GM12865 (cell line): ENCODE results near the gene BANP.
"Not testable (repeated sequence)": the region's sequence is repeated elsewhere in the genome, so short reads cannot be mapped to it uniquely, and the experiment has no call there.

Experiments used
- DNase-seq: peaks from one replicate; pipeline ENCODE4 v3.0.0; 2010; ENCODE audit warnings: low read depth
- H3K4me3 ChIP-seq: 2 replicates; pipeline ENCODE4 v1.5.1; 2011; ENCODE audit warnings: mild to moderate bottlenecking, low read depth, low read length, control low read depth
- TF ChIP-seq, protein P1 (sequence below): IDR thresholded peaks from 2 replicates; pipeline ENCODE4 v1.5.1; 2011; ENCODE audit warnings: low read length, control low read depth, low read depth, inconsistent platforms; ENCODE audit not compliant: insufficient read depth; ENCODE audit errors: missing control alignments

Gene BANP, protein sequence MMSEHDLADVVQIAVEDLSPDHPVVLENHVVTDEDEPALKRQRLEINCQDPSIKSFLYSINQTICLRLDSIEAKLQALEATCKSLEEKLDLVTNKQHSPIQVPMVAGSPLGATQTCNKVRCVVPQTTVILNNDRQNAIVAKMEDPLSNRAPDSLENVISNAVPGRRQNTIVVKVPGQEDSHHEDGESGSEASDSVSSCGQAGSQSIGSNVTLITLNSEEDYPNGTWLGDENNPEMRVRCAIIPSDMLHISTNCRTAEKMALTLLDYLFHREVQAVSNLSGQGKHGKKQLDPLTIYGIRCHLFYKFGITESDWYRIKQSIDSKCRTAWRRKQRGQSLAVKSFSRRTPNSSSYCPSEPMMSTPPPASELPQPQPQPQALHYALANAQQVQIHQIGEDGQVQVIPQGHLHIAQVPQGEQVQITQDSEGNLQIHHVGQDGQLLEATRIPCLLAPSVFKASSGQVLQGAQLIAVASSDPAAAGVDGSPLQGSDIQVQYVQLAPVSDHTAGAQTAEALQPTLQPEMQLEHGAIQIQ

DNA sequence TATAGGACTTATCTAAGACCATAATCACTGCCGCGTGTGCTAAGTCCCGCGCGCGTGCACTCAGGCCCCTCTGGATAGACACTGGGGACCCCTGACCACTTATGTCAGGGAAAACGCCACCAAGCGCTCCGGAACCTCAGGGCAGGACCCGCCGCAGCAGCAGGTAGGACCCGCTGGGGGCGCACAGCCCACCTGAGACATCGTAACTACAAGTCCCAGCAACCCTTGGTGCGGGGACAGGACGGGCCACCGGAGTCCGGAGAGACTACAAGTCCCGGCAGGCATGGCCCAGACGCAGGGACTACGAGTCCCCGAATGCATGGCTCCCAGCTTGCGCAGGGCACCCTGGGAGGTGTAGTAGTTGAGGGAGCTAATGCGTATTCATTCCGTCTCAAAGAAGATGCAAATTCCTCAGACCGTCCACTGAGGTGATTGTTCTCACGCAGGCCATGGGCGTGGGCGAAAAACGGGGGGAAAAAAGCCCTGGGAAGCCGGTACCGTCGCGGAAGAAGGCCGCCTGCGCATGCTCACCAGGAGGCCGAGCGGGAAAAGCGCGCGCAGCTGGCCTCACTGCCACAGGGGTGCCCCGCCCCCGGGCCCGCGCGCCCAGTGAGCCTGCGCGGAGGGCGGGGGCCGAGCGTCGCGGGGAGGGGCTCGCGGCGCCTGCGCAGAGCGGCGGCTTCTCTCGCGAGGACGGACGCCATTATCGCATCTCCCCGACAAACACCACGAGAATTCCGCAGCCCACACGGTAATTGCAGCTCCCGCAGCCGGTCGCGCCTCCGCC, at the start of gene BANP:
Gene BANP (plus strand): TSS at position 670 of the 787 bp plus-strand sequence. CDS start 23,682 bp downstream, outside the sequence.
- TF ChIP-seq, protein P1, sequence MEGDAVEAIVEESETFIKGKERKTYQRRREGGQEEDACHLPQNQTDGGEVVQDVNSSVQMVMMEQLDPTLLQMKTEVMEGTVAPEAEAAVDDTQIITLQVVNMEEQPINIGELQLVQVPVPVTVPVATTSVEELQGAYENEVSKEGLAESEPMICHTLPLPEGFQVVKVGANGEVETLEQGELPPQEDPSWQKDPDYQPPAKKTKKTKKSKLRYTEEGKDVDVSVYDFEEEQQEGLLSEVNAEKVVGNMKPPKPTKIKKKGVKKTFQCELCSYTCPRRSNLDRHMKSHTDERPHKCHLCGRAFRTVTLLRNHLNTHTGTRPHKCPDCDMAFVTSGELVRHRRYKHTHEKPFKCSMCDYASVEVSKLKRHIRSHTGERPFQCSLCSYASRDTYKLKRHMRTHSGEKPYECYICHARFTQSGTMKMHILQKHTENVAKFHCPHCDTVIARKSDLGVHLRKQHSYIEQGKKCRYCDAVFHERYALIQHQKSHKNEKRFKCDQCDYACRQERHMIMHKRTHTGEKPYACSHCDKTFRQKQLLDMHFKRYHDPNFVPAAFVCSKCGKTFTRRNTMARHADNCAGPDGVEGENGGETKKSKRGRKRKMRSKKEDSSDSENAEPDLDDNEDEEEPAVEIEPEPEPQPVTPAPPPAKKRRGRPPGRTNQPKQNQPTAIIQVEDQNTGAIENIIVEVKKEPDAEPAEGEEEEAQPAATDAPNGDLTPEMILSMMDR = peak; percentile 63
- peak within 1 kb of the TSS; percentile 93 for H3K4me3 ChIP-seq
- peak; percentile 100 for DNase-seq

DNA sequence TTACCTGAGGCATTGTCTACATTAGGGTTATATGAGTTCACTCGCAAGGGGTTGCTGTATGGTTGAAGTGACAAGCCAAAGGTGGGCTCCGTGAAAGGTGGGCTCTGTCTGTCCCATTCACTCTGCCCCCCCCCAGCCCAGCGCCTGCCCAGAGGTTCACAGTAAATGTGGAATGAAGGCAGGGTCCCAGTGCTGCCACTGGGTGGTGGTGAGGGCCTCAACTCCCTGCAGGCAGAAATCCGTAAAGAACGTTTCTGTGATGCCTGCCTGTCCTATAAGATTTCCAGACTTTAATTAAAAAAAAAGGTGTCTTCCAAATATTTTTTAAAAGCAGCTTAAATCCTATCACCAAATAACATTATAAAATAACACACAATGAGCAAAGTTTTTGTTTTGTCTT, 46.3 kb upstream of the BANP start:
- not testable (repeated sequence) for DNase-seq, H3K4me3 ChIP-seq

DNA sequence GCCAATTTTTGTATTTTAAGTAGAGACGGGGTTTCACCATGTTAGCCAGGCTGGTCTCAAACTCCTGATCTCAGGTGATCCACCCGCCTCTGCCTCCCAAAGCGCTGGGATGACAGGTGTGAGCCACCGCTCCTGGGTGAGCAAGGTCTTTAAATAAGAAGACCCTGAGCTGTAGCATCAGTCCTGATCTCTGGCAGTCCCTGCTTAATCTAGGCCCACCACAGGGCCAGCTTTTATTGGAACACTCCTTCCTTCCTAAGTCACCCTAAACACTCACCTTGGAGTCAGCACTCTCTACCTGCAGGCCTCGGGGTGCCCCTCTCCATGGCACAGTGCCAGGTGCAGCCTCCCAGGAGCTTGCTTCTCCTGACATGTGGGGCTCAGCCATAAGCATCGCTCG, 45.7 kb upstream of the BANP start:
- not testable (repeated sequence) for H3K4me3 ChIP-seq, DNase-seq

DNA sequence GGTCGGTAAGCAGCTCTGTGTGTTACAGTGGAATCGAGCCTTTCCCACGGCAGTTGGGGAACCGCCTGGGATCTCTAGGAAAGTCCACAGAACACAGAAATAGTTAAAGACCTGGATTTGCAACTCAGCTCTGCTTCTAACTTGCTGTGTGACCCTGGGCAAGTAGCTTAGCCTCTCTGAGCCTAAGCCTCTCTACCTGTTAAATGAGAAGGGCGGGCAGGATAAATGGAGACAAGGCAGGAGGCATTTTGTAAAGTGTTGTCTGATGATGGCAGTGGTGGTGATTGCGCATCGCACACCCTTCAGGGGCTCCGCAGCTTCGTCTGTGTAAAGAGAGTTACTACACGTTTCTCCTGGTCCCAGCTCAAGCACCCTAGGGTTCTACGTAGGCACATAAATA, 43.1 kb upstream of the BANP start:
- H3K4me3 ChIP-seq, DNase-seq: not testable (repeated sequence)

DNA sequence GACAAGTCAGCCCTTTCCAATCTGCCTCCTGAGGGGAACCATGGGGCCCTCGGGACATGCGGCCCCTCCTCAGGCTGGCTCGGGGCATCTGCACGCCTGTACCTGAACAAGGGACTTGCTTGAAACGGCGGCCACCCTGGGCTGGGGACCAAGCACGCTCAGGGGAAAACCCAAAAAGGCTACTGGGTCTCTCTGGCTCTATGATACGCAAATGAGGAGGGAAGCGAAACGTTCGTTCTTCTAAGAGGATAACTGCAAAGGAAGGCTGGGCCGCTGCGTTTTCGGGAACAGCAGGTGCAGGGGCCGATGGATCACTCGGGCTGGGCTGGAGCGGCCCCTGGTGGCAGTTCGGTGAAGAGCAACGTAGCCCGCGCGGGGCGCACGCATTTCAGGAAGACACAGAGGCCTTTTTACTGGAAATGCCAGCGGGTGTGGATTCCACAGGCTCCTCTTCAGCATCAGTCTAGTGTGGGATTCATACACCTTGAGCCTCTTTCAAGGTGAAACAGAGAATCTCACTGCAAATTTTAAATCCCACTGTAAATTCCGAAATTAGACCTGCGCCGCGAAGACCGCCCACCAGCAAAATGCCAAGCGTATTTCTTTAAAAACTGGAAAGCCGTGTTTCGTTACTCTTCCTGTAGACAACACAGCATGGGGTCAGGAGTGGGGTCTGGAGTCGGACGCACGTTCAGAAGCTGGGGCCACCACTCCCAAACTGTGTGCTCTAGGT, 41.9 kb upstream of the BANP start:
- DNase-seq = peak; percentile 92
- not testable (repeated sequence) for H3K4me3 ChIP-seq

DNA sequence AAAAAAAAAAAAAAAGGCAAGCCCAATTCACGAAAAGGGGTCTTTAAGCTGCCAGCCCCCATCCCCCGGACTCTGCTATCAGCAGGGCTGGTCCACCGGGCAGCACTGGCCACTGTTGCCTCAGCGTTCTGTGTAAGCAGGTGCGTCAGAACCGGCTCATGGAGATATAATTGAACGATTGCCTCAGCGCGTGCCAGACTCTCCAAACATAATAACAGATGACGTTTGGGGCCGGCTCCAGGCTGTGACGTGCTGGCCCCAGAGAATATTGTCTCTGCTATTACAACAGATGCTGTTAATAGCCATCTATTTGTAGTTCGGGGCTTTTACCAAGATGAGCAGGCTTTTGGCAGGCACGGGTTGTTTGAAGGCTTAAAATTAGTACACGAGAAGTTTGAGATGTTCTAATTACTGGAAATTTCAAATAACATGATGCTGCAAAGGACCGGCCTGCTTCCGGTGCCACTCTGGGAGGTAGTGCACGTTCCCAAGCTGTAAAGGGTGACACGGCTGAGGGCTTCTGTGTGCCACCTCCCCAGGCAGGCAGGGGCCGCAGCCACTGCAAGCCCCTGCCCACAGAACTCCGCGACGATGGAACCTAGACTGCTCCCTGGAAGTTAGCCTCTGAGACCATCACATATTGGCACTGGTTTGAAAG, 40.0 kb upstream of the BANP start:
- not testable (repeated sequence) for DNase-seq, H3K4me3 ChIP-seq

More for the DNA sequence above, 41.9 kb upstream of the BANP start:
- TF ChIP-seq, protein P1 = peak; percentile 86

DNA sequence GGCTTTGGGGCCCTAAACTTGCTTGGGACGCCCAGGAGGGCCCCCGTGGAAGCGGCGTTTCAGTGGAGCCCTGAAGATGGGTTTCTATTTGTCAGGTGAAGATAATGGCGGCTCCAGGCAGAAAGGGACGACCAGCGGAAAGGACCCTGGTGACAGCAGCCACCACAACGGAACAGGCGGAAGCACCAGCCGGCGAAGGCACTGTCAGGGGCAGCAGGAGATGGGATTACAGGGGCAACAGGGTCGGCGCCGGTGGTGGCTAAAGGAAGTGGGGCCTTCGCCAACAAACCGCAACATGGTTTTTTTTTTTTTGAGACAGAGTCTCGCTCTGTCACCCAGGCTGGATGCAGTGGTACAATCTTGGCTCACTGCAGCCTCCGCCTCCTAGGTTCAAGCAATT, 38.5 kb upstream of the BANP start:
- H3K4me3 ChIP-seq, DNase-seq: not testable (repeated sequence)

DNA sequence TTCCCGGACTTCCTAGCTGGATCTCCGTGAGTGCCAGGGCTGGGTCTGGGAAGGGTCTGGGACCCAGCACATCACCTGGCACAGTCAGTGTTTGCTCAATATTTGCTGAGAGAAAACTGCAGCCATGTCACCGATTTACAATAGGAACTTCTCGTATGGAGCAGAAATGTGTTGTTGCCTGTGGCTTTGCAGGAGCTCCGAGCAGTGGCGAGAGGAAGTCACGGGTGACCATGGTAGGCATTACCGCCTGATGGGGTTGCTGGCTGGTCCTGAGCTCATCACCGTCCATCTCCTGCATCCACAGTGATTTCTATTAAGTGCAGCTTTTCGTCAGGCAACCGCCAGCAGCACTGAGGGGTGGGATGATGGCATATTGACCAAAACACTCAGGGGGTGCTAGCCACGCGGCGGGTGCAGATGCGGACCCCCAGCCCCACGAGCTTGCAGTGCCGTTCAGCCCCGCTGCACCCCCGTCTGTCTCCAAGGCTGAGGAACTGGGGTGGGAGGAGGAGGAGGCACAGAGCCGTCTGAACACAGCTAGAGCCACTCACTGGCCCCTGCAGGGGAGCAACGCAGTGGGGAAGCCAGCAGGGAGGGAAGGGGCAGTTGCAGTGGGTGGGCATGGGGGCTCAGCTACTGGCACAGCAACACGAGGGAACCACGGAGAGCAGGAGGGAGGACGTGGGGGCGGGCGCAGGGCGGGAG, 37.1 kb upstream of the BANP start:
- not testable (repeated sequence) for DNase-seq, H3K4me3 ChIP-seq

DNA sequence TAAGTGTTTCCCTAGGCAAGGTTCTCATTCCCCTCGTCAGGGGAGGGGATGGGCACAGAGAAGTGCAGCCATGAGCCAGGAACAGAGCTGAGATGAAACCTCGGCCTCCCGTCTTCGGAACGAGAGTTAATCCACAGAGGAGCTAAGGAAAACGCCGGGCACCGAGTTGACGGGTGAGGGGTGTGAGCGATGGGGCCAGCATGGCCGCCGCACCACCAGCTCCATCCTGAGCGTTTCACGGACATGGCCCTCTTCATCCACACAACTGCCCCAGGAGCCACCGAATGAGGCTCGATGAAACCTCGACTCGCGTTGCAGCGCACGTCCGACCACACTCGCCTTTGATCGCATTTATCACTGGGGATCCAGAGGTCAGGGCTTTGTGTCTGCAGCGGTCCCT, 36.4 kb upstream of the BANP start:
- H3K4me3 ChIP-seq = no peak overlapping the region
- TF ChIP-seq, protein P1 = no peak
- DNase-seq = no peak
